ENCODE measurements around the gene MRPL57.

DNA sequence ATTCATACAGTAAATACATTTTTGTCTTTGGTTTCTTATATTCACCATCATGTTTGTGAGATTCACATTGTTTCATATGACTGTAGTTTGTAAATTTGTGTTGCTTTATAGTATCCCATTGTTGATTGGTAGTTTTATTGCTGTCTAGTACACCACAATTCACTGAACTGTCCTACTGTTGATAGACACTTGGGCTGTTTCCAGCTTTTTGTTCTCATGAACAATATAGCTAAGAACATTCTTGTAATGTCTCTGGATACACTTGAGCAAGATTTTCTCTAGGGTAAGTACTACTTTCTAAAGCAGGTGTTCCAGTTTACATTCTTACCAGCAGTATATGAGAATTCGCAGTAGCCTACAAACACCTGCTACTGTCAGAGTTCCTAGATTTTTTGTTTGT is 37.9 kb upstream of the MRPL57 start:
- no peak for TF ChIP-seq POLR2A (IDR thresholded peaks at IDR 0.05)
- TF ChIP-seq, protein P1, sequence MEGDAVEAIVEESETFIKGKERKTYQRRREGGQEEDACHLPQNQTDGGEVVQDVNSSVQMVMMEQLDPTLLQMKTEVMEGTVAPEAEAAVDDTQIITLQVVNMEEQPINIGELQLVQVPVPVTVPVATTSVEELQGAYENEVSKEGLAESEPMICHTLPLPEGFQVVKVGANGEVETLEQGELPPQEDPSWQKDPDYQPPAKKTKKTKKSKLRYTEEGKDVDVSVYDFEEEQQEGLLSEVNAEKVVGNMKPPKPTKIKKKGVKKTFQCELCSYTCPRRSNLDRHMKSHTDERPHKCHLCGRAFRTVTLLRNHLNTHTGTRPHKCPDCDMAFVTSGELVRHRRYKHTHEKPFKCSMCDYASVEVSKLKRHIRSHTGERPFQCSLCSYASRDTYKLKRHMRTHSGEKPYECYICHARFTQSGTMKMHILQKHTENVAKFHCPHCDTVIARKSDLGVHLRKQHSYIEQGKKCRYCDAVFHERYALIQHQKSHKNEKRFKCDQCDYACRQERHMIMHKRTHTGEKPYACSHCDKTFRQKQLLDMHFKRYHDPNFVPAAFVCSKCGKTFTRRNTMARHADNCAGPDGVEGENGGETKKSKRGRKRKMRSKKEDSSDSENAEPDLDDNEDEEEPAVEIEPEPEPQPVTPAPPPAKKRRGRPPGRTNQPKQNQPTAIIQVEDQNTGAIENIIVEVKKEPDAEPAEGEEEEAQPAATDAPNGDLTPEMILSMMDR (IDR thresholded peaks at IDR 0.05 in 4 of 5, conservative IDR thresholded peaks at IDR 0.05 in 1 of 5) = no peak
